HG02970 (cell line): ENCODE data around the gene SMAD6.

Source experiments
- ATAC-seq: cut with Tn5 transposase; IDR thresholded peaks from one replicate; pipeline ENCODE4 v1.9.1; 2021; ENCODE audit warnings: mild to moderate bottlenecking, moderate library complexity, moderate number of reproducible peaks; ENCODE audit not compliant: unreplicated experiment, low FRiP score

SMAD6 gene

GRCh38 chr15:66784174-66784573 lies 82.1 kb downstream of the SMAD6 start:
- ATAC-seq = no peak

DNA sequence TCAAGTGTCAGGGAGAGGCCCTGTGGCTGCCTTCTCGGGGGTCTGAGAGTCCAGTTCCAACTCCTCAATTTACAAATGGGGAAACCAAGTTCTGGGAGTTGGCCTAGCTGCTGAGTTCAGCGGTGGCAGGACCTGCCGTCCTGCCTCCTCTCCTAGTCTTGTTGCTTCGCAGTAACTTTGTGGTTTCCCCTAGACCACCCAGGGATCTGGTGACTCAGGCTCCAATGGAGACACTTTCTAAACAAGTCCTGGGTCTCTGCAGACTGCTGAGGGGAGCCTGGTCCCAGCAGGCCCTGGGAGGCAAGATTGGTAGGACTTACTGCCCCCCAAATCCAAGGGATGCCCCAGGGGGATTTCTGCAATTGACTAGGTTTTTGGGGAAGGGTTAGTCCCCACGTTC lies 83.6 kb downstream of the SMAD6 start:
- ATAC-seq = no peak

- no peak for ATAC-seq
Measured at GRCh38 chr15:66786222-66786621, 84.2 kb downstream of the SMAD6 start.

GRCh38 chr15:66786708-66787488 lies 84.9 kb downstream of the SMAD6 start:
- ATAC-seq = no peak

GRCh38 chr15:66787489-66787871 lies 85.4 kb downstream of the SMAD6 start:
- ATAC-seq = no peak

- ATAC-seq = no peak
Measured at GRCh38 chr15:66788024-66788423, 86.0 kb downstream of the SMAD6 start.

DNA sequence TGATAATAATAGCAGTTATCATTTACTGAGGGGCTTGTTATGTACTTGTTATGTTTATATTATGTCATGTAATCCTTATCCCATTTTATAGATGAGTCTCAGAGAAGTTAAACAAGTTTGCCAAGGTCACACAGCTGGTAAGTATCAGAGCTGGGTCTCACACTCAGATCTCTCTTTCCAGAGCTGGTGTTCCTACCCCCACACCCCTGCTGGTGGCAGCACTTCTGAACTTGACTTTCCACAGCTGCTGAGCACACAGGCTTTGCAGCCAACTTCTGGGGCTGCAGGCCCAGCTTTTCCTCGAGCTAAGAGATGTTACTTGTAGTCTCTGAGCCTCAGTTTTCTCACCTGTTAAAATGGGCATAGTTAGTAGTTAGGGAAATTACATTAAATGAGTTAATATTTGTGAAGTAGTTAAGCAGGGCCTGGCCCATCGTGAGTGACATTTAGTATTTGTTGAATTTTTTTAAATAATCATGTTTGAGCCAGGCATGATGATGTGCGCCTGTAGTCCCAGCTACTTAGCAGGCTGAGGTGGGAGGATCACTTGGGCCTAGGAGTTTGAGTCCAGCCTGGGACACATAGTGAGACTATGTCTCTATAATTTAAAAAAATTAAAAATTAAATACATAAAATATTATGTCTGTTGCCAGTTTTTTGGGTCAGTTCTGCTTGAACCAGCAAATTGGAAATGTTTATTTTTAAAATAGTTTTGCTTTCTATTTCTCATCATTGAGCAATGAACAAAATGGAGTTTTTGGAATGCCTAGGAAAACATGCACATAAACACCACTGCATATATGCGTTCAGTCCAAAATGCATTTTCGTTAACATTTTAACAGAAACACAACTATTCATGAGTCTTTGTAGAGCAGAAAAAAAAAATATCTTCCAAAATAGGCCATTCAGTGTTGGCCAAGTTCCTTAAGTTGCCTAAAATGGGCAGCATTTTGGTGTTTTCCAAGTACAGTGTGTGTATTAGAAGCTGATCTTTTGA lies 87.3 kb downstream of the SMAD6 start:
- no peak for ATAC-seq

GRCh38 chr15:66795851-66796250 lies 93.8 kb downstream of the SMAD6 start:
- ATAC-seq = no peak

DNA sequence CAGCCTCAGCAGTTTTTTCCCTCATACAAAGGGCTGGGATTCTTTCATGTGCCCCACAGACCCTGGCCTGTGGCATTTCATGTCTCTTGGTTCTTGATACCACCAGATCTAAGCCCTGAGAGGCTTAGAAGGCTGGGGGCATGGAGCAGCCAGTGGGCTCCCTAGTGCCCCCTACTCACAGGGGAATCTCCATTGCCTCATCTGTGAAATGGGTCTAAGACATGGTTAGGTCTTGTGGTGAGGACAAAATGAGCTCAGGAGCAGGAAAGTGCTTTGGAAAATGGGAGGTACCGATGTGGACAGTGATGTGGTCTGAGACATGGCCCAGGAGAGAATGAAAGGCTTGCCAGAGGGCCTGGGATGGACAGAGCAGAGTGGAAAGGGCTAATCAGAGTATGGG lies 94.3 kb downstream of the SMAD6 start:
- ATAC-seq = no peak

GRCh38 chr15:66797921-66798320 lies 95.9 kb downstream of the SMAD6 start:
- no peak for ATAC-seq

GRCh38 chr15:66798426-66799061 lies 96.5 kb downstream of the SMAD6 start:
- no peak for ATAC-seq

DNA sequence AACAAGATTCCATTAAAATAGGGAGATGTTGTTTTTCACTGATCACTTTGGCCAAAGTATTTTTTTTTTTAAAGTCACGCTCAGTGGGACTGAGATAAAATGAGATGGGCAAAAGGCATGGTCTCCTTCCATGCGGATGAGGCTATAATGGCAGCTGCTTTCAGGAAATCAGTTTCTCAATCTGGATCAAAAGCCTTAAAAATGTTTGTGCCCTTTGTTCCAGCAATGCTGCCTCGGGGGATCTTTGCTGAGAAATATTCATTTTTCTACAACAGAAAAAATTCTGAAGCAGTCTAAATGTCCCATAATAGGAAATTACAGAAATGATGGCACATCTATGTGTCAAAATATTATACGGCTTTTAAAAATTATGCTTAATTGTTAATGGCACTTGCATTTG lies 97.2 kb downstream of the SMAD6 start:
- ATAC-seq = no peak

GRCh38 chr15:66800584-66801235 lies 98.7 kb downstream of the SMAD6 start:
- no peak for ATAC-seq

DNA sequence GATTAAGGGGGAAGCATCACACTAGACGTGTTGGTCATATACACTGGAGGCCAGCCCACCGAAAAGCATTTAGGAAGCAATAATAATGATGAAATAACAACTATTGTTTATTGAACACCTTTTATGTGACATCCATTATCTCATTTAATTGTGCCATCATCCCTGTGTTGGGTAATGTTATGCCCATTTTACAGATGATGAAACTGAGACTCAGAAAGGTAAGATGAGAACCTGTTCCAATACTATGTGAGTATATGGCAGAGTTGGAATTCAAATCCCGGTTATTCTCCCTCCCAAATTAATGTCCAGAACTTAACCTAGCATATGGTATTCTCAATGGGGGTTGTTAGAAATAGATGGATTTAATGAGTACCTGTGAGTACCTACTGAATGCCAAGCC lies 99.2 kb downstream of the SMAD6 start:
- ATAC-seq = no peak

DNA sequence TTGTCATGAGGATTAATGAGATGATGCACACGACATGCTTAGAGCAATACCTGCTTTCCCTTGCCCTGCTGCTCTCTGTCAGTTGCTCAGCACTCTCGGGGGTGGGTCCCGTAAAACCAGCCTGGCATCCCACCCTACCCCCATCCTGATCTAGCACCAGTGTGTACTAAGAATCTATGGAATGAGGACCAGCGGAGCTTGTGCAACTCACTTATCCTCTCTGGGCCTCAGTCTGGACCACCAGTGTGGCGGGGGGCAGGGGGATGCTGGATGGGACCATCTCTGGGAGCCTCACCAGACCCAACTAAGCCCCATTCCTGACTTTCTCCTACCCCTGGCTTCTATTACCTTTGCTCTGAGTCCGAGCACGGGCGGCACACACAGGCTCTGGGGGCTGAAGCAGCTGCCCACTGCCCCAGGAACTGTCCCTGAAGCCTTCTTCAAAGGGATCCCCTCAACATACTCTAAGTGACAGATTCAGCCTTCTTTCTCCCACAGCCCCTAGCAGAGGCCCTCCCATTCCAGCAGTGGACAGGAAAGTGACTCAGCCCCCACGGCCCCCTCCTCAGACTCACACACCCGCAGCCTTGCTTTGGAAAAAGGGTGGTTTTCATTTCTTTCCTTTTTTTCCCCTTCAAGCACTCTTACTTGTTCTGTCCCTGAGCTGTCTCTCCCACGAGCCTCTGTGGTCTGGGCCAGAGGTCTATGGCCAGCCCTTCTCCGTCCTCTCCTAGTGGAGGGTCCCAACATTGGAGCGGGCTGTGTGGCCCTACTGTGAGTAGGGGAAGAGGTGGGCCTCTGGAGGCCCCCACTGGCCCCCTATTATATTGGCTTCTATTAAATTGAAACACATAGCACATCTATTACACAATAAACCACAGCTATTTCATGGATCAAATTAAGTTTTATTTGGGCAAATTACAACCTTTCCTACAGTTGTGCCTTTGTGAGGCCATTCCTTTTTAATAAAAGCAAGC lies 100.3 kb downstream of the SMAD6 start:
- ATAC-seq = no peak

DNA sequence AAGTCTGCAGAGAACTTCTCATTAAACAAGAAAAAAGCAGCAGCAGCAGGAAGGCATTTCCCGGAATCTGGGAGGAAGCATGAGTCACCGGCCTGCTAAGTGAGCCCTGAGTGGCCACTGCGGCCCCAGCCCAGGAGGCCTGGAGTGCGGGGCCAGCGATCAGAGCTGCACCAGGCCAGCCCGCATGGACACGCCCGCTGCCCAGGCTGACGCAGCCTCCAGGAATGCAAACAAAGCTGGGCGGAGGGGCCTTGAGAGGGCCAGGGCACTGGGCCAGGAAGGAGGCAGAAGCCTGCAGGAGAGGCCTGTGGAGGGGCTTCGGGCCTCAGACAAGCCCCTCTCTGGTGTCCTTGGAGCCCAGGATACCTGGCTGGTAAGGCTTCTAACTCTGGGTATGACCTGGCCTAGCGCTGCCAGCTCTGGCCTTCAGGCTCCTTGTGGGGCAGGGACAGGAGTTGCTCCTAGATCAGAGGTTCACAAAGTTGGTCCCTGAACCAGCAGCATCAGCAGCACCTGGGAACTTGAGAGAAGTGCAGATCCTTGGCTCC lies 101.2 kb downstream of the SMAD6 start:
- ATAC-seq = no peak

- ATAC-seq = no peak
Measured at GRCh38 chr15:66803749-66804148, 101.7 kb downstream of the SMAD6 start.

DNA sequence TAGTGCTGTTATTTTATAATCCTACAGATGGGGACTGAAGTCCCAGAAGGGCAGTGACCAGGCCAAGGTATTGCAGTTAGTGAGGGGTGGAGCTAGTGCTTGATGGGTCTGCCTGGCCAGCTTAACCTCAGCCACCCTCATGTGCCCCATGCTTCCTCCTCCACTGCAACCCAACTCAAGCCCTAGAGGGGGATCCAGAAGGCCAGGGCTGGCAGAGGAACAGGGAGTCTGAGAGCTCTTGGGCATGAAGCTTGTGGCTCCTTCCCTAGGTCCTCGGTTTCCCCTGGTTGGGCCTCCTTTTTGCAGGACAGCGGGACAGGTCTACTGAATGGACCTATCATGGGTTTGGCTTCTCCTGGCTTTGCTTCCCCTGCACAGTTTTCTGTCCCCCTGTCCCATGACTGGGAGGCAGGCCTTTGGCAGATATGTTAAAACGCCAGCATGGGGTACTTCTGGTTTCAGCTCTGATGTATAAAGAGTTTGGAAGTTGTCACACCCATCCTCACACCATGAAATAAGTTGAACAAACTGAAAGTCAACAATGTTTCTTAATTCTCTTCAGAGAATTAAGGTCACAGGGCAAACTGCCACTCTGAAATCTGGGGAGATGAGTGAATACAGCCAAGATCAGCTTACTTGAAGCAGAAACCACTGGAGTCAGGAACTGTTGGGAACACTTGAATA lies 103.3 kb downstream of the SMAD6 start:
- ATAC-seq = no peak
